Measurements from ENCODE around the gene GIPC1. TPM values are rescaled to one million over a fixed set of nuclear protein-coding genes. Genes with fewer than 3 reads are reported as not detected.
"Not testable (repeated sequence)": the region's sequence is repeated elsewhere in the genome, so short reads cannot be mapped to it uniquely, and the experiment has no call there.

Gene GIPC1
- total RNA-seq, 2 experiments from 2014 or later: 17.3 to 19.6 TPM

DNA sequence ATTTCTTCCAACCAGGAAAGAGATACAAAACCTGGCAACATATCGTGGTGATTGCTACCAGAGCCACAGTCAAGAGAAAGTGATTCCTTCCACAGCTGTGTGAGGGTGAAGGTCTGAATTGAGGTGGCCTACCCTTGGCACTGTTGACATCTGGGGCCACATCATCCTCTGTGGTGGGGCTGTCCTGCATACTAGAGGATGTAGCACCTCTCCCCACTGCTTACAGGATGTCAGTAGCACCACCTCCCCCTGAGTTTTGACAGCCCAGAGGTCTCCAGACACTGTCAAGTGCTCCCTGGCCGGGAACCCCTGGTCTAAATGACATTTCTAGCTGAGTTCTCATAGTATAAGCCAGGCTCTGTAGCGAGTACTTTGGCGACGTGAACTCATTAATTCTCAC is 36.2 kb downstream of the GIPC1 start:
- intact Hi-C loops (cut with micrococcal nuclease): no loop called here
- POLR2A ChIA-PET: interaction anchor here (0.6 kb wide), 1 partner anchor 7 kb away, joined by 3 read pairs; no protein-coding TSS in a partner anchor
- CTCF ChIA-PET: interaction anchor here (0.7 to 4.3 kb wide), 2 partner anchors 13 to 21 kb away, joined by 3 to 20 read pairs; no protein-coding TSS in a partner anchor
- ATAC-seq (peak; percentile 99), DNase-seq (peak; percentile 72)
- Mint-ChIP-seq H3K4me3 (no peak overlapping the region), H3K4me1 (ENCODE audit: low read depth) (peaks cover 9% of the 10 kb centered on the region), H3K27me3 (no peaks in the 10 kb centered on the region), H3K9me3 (no peaks in the 10 kb centered on the region), H3K27ac (peak overlapping the region; percentile 65), H3K36me3 (ENCODE audit: low read depth) (peaks cover 27% of the 10 kb centered on the region)
- TF ChIP-seq, protein P1, sequence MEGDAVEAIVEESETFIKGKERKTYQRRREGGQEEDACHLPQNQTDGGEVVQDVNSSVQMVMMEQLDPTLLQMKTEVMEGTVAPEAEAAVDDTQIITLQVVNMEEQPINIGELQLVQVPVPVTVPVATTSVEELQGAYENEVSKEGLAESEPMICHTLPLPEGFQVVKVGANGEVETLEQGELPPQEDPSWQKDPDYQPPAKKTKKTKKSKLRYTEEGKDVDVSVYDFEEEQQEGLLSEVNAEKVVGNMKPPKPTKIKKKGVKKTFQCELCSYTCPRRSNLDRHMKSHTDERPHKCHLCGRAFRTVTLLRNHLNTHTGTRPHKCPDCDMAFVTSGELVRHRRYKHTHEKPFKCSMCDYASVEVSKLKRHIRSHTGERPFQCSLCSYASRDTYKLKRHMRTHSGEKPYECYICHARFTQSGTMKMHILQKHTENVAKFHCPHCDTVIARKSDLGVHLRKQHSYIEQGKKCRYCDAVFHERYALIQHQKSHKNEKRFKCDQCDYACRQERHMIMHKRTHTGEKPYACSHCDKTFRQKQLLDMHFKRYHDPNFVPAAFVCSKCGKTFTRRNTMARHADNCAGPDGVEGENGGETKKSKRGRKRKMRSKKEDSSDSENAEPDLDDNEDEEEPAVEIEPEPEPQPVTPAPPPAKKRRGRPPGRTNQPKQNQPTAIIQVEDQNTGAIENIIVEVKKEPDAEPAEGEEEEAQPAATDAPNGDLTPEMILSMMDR (IDR thresholded peaks at IDR 0.05): no peak

DNA sequence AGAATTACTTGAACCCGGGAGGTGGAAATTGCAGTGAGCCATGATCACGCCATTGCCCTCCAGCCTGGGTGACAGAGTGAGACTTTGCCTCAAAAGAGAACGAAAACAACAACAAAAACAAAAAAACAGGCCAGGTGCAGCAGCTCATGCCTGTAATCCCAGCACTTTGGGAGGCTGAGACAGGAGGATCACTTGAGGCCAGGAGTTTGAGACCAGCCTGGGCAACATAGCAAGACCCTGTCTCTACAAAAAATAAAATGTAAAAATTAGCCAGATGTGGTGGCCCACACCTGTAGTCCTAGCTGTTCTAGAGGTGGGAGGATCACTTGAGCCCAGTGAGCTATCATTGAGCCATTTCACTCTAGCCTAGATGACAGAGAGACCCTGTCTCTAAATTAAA is 43.6 kb downstream of the GIPC1 start:
- H3K27me3 Mint-ChIP-seq; intact Hi-C loops (cut with micrococcal nuclease); H3K9me3 Mint-ChIP-seq; H3K4me1 Mint-ChIP-seq (ENCODE audit: low read depth); H3K27ac Mint-ChIP-seq; DNase-seq; H3K4me3 Mint-ChIP-seq; ATAC-seq: not testable (repeated sequence)
- POLR2A ChIA-PET: interaction anchor here (0.6 to 1.9 kb wide), 3 partner anchors 8 to 35 kb away, joined by 3 to 4 read pairs (median 3); no protein-coding TSS in a partner anchor
- peaks cover 34% of the 10 kb centered on the region for H3K36me3 Mint-ChIP-seq (ENCODE audit: low read depth)
- CTCF ChIA-PET: interaction anchor here (0.6 to 0.7 kb wide), 2 partner anchors 17 to 28 kb away, joined by 3 read pairs; no protein-coding TSS in a partner anchor

DNA sequence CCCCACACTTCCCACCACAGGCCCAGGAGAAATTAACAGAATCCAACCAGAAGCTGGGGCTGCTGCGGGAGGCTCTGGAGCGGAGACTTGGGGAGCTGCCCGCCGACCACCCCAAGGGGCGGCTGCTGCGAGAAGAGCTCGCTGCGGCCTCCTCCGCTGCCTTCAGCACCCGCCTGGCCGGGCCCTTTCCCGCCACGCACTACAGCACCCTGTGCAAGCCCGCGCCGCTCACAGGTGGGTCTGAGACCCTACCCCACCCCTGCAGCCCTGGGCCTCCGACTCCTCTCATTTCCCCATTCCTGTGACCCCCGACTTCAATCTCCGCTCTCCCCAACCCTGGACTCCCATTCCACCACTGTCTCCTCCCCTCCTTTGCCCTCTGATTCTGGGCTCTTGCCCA is 45.1 kb downstream of the GIPC1 start:
- Mint-ChIP-seq H3K27ac (no peak overlapping the region), H3K4me3 (no peak overlapping the region), H3K4me1 (ENCODE audit: low read depth) (peaks cover 8% of the 10 kb centered on the region), H3K36me3 (ENCODE audit: low read depth) (peaks cover 40% of the 10 kb centered on the region), H3K9me3 (no peaks in the 10 kb centered on the region), H3K27me3 (no peaks in the 10 kb centered on the region)
- DNase-seq: no peak
- intact Hi-C loops (cut with micrococcal nuclease): no loop called here
- CTCF ChIA-PET: interaction anchor here (1.3 kb wide), 1 partner anchor 29 kb away, joined by 6 read pairs; no protein-coding TSS in a partner anchor
- TF ChIP-seq, protein P1 (IDR thresholded peaks at IDR 0.05): no peak
- POLR2A ChIA-PET: interaction anchor here (1.0 kb wide), 1 partner anchor 22 kb away, joined by 3 read pairs; no protein-coding TSS in a partner anchor
- no peak for ATAC-seq

DNA sequence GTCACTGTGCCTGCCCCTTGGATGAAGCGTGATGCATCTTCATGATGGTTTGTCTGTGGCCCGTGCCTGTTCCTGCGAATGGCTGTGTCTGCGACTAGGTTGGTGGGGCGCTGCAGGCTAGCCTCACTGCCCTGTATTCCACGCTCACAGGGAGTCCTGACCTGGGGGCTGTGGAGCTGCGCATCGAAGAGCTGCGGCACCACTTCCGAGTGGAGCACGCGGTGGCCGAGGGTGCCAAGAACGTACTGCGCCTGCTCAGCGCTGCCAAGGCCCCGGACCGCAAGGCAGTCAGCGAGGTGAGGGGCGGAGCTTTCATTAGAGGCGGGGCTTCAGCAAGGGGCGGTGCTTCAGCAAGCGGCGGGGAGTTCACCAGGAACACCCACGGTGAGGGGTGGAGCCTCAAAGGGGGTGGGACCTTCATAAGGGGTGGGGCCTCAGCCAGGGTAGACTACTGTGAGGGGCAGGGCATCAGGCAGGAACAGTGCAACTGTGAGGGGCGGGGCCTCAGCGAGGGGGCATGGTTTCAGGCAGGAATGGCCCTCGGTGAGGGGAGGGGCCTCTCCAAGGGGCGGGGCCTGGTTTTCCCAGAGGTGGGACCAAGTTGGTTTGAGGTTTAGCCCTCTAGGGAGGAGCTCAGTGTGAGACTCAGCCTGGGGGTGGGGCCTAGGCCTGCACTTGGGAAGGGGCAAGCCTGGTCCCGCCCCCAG is 45.6 kb downstream of the GIPC1 start:
- ATAC-seq: peak; percentile 100
- no peaks in the 10 kb centered on the region for H3K9me3 Mint-ChIP-seq
- H3K36me3 Mint-ChIP-seq (ENCODE audit: low read depth): peaks cover 40% of the 10 kb centered on the region
- DNase-seq: peak; percentile 90
- intact Hi-C loops (cut with micrococcal nuclease): no loop called here
- H3K27ac Mint-ChIP-seq: no peak overlapping the region
- no peaks in the 10 kb centered on the region for H3K27me3 Mint-ChIP-seq
- POLR2A ChIA-PET: interaction anchor here (1.0 kb wide), 1 partner anchor 22 kb away, joined by 3 read pairs; no protein-coding TSS in a partner anchor
- no peak overlapping the region for H3K4me3 Mint-ChIP-seq
- TF ChIP-seq, protein P1 (IDR thresholded peaks at IDR 0.05): no peak
- H3K4me1 Mint-ChIP-seq (ENCODE audit: low read depth): peaks cover 8% of the 10 kb centered on the region
- CTCF ChIA-PET: interaction anchor here (1.0 to 1.3 kb wide), 2 partner anchors 18 to 30 kb away, joined by 3 to 6 read pairs; no protein-coding TSS in a partner anchor

DNA sequence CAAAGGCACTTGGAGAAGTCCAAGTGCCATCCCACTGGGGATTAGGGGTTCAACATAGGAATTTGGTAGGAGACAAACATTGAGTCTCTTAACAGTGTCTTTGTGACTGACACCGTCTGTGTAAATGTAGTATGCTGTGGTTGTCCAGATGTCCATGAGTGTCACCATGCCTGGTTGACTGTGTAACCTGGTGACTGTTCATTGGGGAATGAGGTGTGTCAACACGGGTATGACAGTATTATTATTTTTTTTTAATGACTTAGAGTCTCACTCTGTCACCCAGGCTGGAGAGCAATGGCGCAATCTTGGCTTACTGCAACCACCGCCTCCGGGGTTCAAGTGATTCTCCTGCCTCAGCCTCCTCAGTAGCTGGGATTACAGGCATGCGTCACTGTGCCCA is 46.6 kb downstream of the GIPC1 start:
- ChIA-PET CTCF (interaction anchor here (1.0 to 1.5 kb wide), 2 partner anchors 17 to 31 kb away, joined by 3 to 5 read pairs; no protein-coding TSS in a partner anchor), POLR2A (no interaction called here)
- Mint-ChIP-seq H3K27ac (no peak overlapping the region), H3K4me3 (no peak overlapping the region), H3K4me1 (ENCODE audit: low read depth) (peaks cover 11% of the 10 kb centered on the region), H3K9me3 (no peaks in the 10 kb centered on the region), H3K27me3 (no peaks in the 10 kb centered on the region), H3K36me3 (ENCODE audit: low read depth) (peaks cover 43% of the 10 kb centered on the region)
- intact Hi-C loops (cut with micrococcal nuclease): no loop called here
- ATAC-seq (no peak), DNase-seq (no peak)
- TF ChIP-seq, protein P1 (IDR thresholded peaks at IDR 0.05): no peak

All from activated CD8-positive, alpha-beta T cell treated with anti-CD3 and anti-CD28 coated beads for 36 hours (primary cell).